ENCODE measurements around the gene TK2.

GRCh38 chr16:66508914-66509496 lies 40.9 kb downstream of the TK2 start:
- TF ChIP-seq CTCF (IDR thresholded peaks at IDR 0.05) (no peak), POLR2A (IDR thresholded peaks at IDR 0.05) (no peak)

Measured in heart left ventricle (tissue), 13 donors.